ENCODE measurements around the gene IL10. TPM values are rescaled to one million over a fixed set of nuclear protein-coding genes. Genes with fewer than 3 reads are reported as not detected.

The IL10 gene
- total and polyA plus RNA-seq, 2 donors = 1.8 to 19.1 TPM

GRCh38 chr1:206723805-206724472, 48.4 kb downstream of the IL10 start:
- H3K9me3 ChIP-seq (ENCODE audit: control insufficient read depth in 2 of 2, insufficient read depth in 1 of 2, low read length in 1 of 2) = no peaks in the 10 kb centered on the region
- peaks cover 3 to 4% of the 10 kb centered on the region in 2 donors for H3K36me3 ChIP-seq (ENCODE audit: control insufficient read depth in 2 of 2, insufficient read depth in 2 of 2, low read length in 1 of 2)
- H3K27me3 ChIP-seq (ENCODE audit: control insufficient read depth in 2 of 2, insufficient read depth in 1 of 2, low read length in 1 of 2) = no peaks in the 10 kb centered on the region
- no peak for DNase-seq (ENCODE audit: low read depth in 6 of 9, low spot score in 9 of 9)
- H3K27ac ChIP-seq (ENCODE audit: low read depth in 1 of 2, low read length in 1 of 2) = no peak overlapping the region
- 57% methylated on average over 12 of the region's 12 CpGs for WGBS
- H3K4me1 ChIP-seq (ENCODE audit: control insufficient read depth in 2 of 2, insufficient read depth in 2 of 2, low read length in 2 of 2) = peaks cover 11 to 53% of the 10 kb centered on the region in 2 donors
- no peak overlapping the region for H3K4me3 ChIP-seq (ENCODE audit: low read length in 2 of 2)

- DNase-seq (ENCODE audit: low read depth in 6 of 9, low spot score in 9 of 9) = no peak
- peaks cover 11 to 49% of the 10 kb centered on the region in 2 donors for H3K4me1 ChIP-seq (ENCODE audit: control insufficient read depth in 2 of 2, insufficient read depth in 2 of 2, low read length in 2 of 2)
- no peaks in the 10 kb centered on the region for H3K9me3 ChIP-seq (ENCODE audit: control insufficient read depth in 2 of 2, insufficient read depth in 1 of 2, low read length in 1 of 2)
- no peaks in the 10 kb centered on the region for H3K36me3 ChIP-seq (ENCODE audit: control insufficient read depth in 2 of 2, insufficient read depth in 2 of 2, low read length in 1 of 2)
- no peak overlapping the region for H3K27ac ChIP-seq (ENCODE audit: low read depth in 1 of 2, low read length in 1 of 2)
- H3K27me3 ChIP-seq (ENCODE audit: control insufficient read depth in 2 of 2, insufficient read depth in 1 of 2, low read length in 1 of 2) = no peaks in the 10 kb centered on the region
- 96% methylated on average over 4 of the region's 4 CpGs for WGBS
- H3K4me3 ChIP-seq (ENCODE audit: low read length in 2 of 2) = no peak overlapping the region
Observed at GRCh38 chr1:206723462-206723804, 48.9 kb downstream of the IL10 start.

- DNase-seq (ENCODE audit: low read depth in 6 of 9, low spot score in 9 of 9) = no peak
- Histone ChIP-seq H3K27ac (ENCODE audit: low read depth in 1 of 2, low read length in 1 of 2) (no peak overlapping the region), H3K27me3 (ENCODE audit: control insufficient read depth in 2 of 2, insufficient read depth in 1 of 2, low read length in 1 of 2) (no peaks in the 10 kb centered on the region), H3K9me3 (ENCODE audit: control insufficient read depth in 2 of 2, insufficient read depth in 1 of 2, low read length in 1 of 2) (no peaks in the 10 kb centered on the region), H3K4me1 (ENCODE audit: control insufficient read depth in 2 of 2, insufficient read depth in 2 of 2, low read length in 2 of 2) (peaks cover 6 to 43% of the 10 kb centered on the region in 2 donors), H3K36me3 (ENCODE audit: control insufficient read depth in 2 of 2, insufficient read depth in 2 of 2, low read length in 1 of 2) (no peaks in the 10 kb centered on the region), H3K4me3 (ENCODE audit: low read length in 2 of 2) (no peak overlapping the region)
- 88% methylated on average over 17 of the region's 17 CpGs for WGBS
Observed at GRCh38 chr1:206722751-206723461, 49.4 kb downstream of the IL10 start.

- no peak for DNase-seq (ENCODE audit: low read depth in 6 of 9, low spot score in 9 of 9)
- no peak overlapping the region for H3K27ac ChIP-seq (ENCODE audit: low read depth in 1 of 2, low read length in 1 of 2)
- peaks cover 14 to 47% of the 10 kb centered on the region in 2 donors for H3K4me1 ChIP-seq (ENCODE audit: control insufficient read depth in 2 of 2, insufficient read depth in 2 of 2, low read length in 2 of 2)
- H3K27me3 ChIP-seq (ENCODE audit: control insufficient read depth in 2 of 2, insufficient read depth in 1 of 2, low read length in 1 of 2) = no peaks in the 10 kb centered on the region
- no peaks in the 10 kb centered on the region for H3K9me3 ChIP-seq (ENCODE audit: control insufficient read depth in 2 of 2, insufficient read depth in 1 of 2, low read length in 1 of 2)
- WGBS = 100% methylated on average over 1 of the region's 1 CpG
- H3K4me3 ChIP-seq (ENCODE audit: low read length in 2 of 2) = no peak overlapping the region
- H3K36me3 ChIP-seq (ENCODE audit: control insufficient read depth in 2 of 2, insufficient read depth in 2 of 2, low read length in 1 of 2) = no peaks in the 10 kb centered on the region
Observed at GRCh38 chr1:206721454-206721853, 50.8 kb downstream of the IL10 start.

GRCh38 chr1:206719169-206719839, 53.0 kb downstream of the IL10 start:
- DNase-seq (ENCODE audit: low read depth in 6 of 9, low spot score in 9 of 9) = no peak
- Histone ChIP-seq H3K27me3 (ENCODE audit: control insufficient read depth in 2 of 2, insufficient read depth in 1 of 2, low read length in 1 of 2) (no peaks in the 10 kb centered on the region), H3K9me3 (ENCODE audit: control insufficient read depth in 2 of 2, insufficient read depth in 1 of 2, low read length in 1 of 2) (no peaks in the 10 kb centered on the region), H3K4me3 (ENCODE audit: low read length in 2 of 2) (no peak overlapping the region), H3K4me1 (ENCODE audit: control insufficient read depth in 2 of 2, insufficient read depth in 2 of 2, low read length in 2 of 2) (peaks cover 25 to 54% of the 10 kb centered on the region in 2 donors), H3K36me3 (ENCODE audit: control insufficient read depth in 2 of 2, insufficient read depth in 2 of 2, low read length in 1 of 2) (no peaks in the 10 kb centered on the region), H3K27ac (ENCODE audit: low read depth in 1 of 2, low read length in 1 of 2) (peak overlapping the region in 1 of 2 donors; percentile 28)
- WGBS = 91% methylated on average over 10 of the region's 10 CpGs

- peak overlapping the region in 1 of 2 donors; percentile 65 for H3K27ac ChIP-seq (ENCODE audit: low read depth in 1 of 2, low read length in 1 of 2)
- peaks cover 29 to 54% of the 10 kb centered on the region in 2 donors for H3K4me1 ChIP-seq (ENCODE audit: control insufficient read depth in 2 of 2, insufficient read depth in 2 of 2, low read length in 2 of 2)
- H3K36me3 ChIP-seq (ENCODE audit: control insufficient read depth in 2 of 2, insufficient read depth in 2 of 2, low read length in 1 of 2) = no peaks in the 10 kb centered on the region
- WGBS = 98% methylated on average over 1 of the region's 1 CpG
- DNase-seq (ENCODE audit: low read depth in 6 of 9, low spot score in 9 of 9) = no peak
- H3K4me3 ChIP-seq (ENCODE audit: low read length in 2 of 2) = no peak overlapping the region
- no peaks in the 10 kb centered on the region for H3K27me3 ChIP-seq (ENCODE audit: control insufficient read depth in 2 of 2, insufficient read depth in 1 of 2, low read length in 1 of 2)
- no peaks in the 10 kb centered on the region for H3K9me3 ChIP-seq (ENCODE audit: control insufficient read depth in 2 of 2, insufficient read depth in 1 of 2, low read length in 1 of 2)
Observed at GRCh38 chr1:206717674-206717989, 54.7 kb downstream of the IL10 start.

Other genes with a start within 250 kb of the IL10 start
- 54.1 TPM for gene EIF2D, start 160.0 kb downstream of the IL10 start, total RNA-seq
- gene EIF2D, start 160.0 kb downstream of the IL10 start, polyA plus RNA-seq = 43.2 TPM
- gene DYRK3, start 137.0 kb downstream of the IL10 start, total RNA-seq = 7.2 TPM
- 4.9 TPM for gene DYRK3, start 137.0 kb downstream of the IL10 start, polyA plus RNA-seq
- gene MAPKAPK2, start 87.6 kb downstream of the IL10 start, total RNA-seq = 36.4 TPM
- gene MAPKAPK2, start 87.6 kb downstream of the IL10 start, polyA plus RNA-seq = 72.3 TPM
- 0.28 TPM for gene IL19, start 1.7 kb downstream of the IL10 start, total RNA-seq
- 1.0 TPM for gene IL19, start 1.7 kb downstream of the IL10 start, polyA plus RNA-seq
- 0.05 TPM for gene IL20, start 93.1 kb upstream of the IL10 start, total RNA-seq
- 0.66 TPM for gene IL20, start 93.1 kb upstream of the IL10 start, polyA plus RNA-seq
- 0.09 TPM for gene IL24, start 124.9 kb upstream of the IL10 start, total RNA-seq
- gene IL24, start 124.9 kb upstream of the IL10 start, polyA plus RNA-seq = 0.50 TPM
- gene FCMR, start 149.4 kb upstream of the IL10 start, total RNA-seq = 38.9 TPM
- gene FCMR, start 149.4 kb upstream of the IL10 start, polyA plus RNA-seq = 59.0 TPM
- gene PIGR, start 174.0 kb upstream of the IL10 start, total RNA-seq = 0.24 TPM
- gene PIGR, start 174.0 kb upstream of the IL10 start, polyA plus RNA-seq = 1.1 TPM
- 0.19 TPM for gene FCAMR, start 198.0 kb upstream of the IL10 start, total RNA-seq
- gene FCAMR, start 198.0 kb upstream of the IL10 start, polyA plus RNA-seq = 0.43 TPM